BJ (cell line): ENCODE results near the gene TTC28. TPM values are rescaled to one million over a fixed set of nuclear protein-coding genes. Genes with fewer than 3 reads are reported as not detected.
"Not testable (repeated sequence)": the region's sequence is repeated elsewhere in the genome, so short reads cannot be mapped to it uniquely, and the experiment has no call there.

ENCODE experiments used
- CTCF ChIA-PET: fragments of 350-600 bp; formaldehyde crosslinking; extraction: SDS; loops from one replicate; lab custom pipeline; 2021; ENCODE audit warnings: antibody characterized with exemption, inconsistent platforms; lab: Yijun Ruan, JAX
- POLR2A ChIA-PET: fragments of 300-600 bp; sonication (Branson Sonifier 250); formaldehyde crosslinking; extraction: SDS; loops from one replicate; lab custom pipeline; 2021; ENCODE audit warnings: antibody characterized with exemption; lab: Charles Lee
- DNase-seq: peaks from one replicate; pipeline ENCODE4 v3.0.0-alpha.2; 2011; ENCODE audit warnings: low read depth
- H3K27me3 ChIP-seq: 2 replicates; pipeline ENCODE4 v1.6.0; 2011; ENCODE audit warnings: low read length; ENCODE audit not compliant: control insufficient read depth, insufficient read depth
- H3K36me3 ChIP-seq: 2 replicates; pipeline ENCODE4 v1.5.1; 2011; ENCODE audit warnings: low read length; ENCODE audit not compliant: control insufficient read depth, insufficient read depth
- H3K4me3 ChIP-seq: 2 replicates; pipeline ENCODE4 v1.5.1; 2011; ENCODE audit warnings: low read depth, mild to moderate bottlenecking, control low read depth, low read length
- polyA plus RNA-seq: library from polyadenylated mRNA; depleted of rRNA; stranded (reverse); fragments of >200 nt; gene quantifications from 2 replicates; pipeline ENCODE4 v1.2.3, GENCODE V29; 2011
- TF ChIP-seq, protein P1 (sequence below): IDR thresholded peaks from 2 replicates; pipeline ENCODE4 v1.5.1; 2011; ENCODE audit warnings: low read depth, mild to moderate bottlenecking, control low read depth, inconsistent platforms, low read length, moderate library complexity; ENCODE audit not compliant: insufficient read depth

Gene TTC28
- polyA plus RNA-seq, 1 experiment: 8.7 TPM

DNA sequence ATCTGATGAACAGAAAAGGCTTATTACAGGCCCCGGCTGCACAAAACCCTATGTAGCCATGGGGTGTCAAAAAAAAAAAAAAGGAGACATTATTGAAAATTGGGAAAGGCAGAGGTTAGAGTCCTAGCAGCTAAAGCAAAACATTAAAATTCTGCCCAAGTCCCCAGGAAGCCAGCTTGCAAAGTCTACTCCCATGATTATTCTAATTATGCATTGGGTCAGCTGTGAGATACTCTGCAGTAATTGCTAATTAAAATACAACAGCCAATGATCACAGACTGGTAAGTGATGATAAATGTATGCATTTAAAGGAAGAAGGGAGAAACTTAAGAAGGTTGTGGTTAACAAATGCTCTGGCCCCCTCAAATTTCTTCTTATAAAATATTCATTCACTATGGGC is 473.7 kb downstream of the TTC28 start:
- no peak for DNase-seq
- Histone ChIP-seq H3K27me3 (no peaks in the 10 kb centered on the region), H3K4me3 (no peak overlapping the region), H3K36me3 (no peaks in the 10 kb centered on the region)
- TF ChIP-seq, protein P1, sequence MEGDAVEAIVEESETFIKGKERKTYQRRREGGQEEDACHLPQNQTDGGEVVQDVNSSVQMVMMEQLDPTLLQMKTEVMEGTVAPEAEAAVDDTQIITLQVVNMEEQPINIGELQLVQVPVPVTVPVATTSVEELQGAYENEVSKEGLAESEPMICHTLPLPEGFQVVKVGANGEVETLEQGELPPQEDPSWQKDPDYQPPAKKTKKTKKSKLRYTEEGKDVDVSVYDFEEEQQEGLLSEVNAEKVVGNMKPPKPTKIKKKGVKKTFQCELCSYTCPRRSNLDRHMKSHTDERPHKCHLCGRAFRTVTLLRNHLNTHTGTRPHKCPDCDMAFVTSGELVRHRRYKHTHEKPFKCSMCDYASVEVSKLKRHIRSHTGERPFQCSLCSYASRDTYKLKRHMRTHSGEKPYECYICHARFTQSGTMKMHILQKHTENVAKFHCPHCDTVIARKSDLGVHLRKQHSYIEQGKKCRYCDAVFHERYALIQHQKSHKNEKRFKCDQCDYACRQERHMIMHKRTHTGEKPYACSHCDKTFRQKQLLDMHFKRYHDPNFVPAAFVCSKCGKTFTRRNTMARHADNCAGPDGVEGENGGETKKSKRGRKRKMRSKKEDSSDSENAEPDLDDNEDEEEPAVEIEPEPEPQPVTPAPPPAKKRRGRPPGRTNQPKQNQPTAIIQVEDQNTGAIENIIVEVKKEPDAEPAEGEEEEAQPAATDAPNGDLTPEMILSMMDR: no peak
- ChIA-PET CTCF (interaction anchor here (0.6 kb wide), 1 partner anchor 129 kb away, joined by 5 read pairs; no protein-coding TSS in a partner anchor), POLR2A (no interaction called here)

DNA sequence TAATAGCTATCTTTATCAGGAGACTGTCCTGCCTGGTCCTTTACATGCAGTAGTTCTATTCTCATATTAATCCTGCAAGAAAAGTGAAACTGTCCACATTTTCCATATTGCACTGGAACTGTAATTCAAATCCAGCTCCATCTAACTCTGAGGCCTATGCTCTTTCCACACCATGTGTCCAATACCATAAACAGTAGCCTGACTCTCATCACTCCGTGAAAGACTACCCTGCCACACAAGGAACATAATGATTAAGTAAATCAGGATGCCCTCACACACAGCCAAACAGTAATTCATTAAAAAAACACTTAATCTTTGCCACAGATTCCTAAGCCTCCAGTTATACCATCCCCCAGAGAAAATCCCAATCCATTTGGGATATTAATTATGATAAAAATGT is 475.3 kb downstream of the TTC28 start:
- Histone ChIP-seq H3K27me3 (no peaks in the 10 kb centered on the region), H3K4me3 (no peak overlapping the region), H3K36me3 (no peaks in the 10 kb centered on the region)
- DNase-seq: no peak
- TF ChIP-seq, protein P1: no peak
- POLR2A ChIA-PET: no interaction called here
- CTCF ChIA-PET: no interaction called here

DNA sequence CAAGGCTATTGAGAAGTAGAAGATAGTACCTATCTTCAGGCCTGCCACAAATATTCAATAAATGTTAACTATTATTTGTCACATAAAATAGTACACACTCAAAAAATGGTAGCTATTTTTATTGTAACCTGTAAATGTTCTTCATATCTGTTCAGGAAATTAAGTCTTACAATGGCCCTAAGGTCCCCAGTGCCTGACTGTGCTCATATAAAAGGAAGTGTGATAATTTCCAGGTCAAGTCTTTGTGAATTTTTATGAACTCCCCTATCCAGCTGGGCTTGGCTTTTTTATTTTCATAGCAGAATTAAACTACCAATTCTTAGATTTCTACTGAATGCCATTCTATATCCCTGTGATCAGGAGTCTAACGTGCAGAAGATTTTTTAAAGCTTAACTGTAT is 476.4 kb downstream of the TTC28 start:
- ChIA-PET CTCF (interaction anchor here (1.2 kb wide), 1 partner anchor 17 kb away, joined by 3 read pairs; no protein-coding TSS in a partner anchor), POLR2A (no interaction called here)
- Histone ChIP-seq H3K36me3 (no peaks in the 10 kb centered on the region), H3K27me3 (no peaks in the 10 kb centered on the region), H3K4me3 (no peak overlapping the region)
- TF ChIP-seq, protein P1: no peak
- no peak for DNase-seq

DNA sequence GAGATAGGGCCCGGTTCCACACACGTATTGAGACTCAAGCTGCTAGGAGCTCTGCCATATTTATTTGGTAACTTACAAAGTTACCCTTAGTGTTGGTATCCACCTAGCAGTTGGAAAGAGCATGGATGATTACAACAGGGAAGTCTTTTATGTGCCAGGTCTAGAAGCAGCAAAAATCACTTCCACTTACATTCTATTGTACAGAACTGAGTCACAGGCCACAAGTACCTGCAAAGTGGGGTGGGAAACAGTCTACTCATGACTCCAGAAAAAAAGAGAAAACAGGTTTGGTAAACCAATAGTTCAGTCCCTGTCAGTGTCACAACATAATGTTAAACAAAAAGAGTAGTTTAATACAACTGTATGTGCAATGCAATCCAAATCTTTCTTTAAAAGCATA is 480.9 kb downstream of the TTC28 start:
- CTCF ChIA-PET: no interaction called here
- TF ChIP-seq, protein P1: no peak
- DNase-seq: no peak
- Histone ChIP-seq H3K36me3 (no peaks in the 10 kb centered on the region), H3K4me3 (no peak overlapping the region), H3K27me3 (no peaks in the 10 kb centered on the region)
- POLR2A ChIA-PET: no interaction called here

DNA sequence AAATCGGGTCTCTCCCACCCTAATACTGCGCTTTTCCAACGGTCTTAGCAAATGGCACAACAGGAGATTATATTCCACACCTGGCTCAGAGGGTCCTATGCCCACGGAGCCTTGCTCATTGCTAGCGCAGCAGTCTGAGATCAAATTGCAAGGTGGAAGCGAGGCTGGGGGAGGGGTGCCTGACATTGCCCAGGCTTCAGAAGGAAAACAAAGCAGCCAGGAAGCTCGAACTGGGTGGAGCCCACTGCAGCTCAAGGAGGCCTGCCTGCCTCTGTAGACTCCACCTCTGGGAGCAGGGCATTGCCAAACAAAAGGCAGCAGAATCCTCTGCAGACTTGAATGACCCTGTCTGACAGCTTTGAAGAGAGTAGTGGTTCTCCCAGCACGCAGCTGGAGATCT is 488.1 kb downstream of the TTC28 start:
- DNase-seq, POLR2A ChIA-PET: not testable (repeated sequence)
- CTCF ChIA-PET: interaction anchor here (0.6 kb wide), 1 partner anchor 577 kb away, joined by 3 read pairs; no protein-coding TSS in a partner anchor

More for the DNA sequence above, 488.1 kb downstream of the TTC28 start:
- H3K27me3 ChIP-seq, H3K36me3 ChIP-seq, H3K4me3 ChIP-seq: not testable (repeated sequence)
